Esophagus squamous epithelium (tissue), 5 donors: ENCODE data around the gene EXOC3L2. TPM values are rescaled to one million over a fixed set of nuclear protein-coding genes. Genes with fewer than 3 reads are reported as not detected.

ENCODE experiments used
- DNase-seq: peaks from one replicate; lab custom pipeline; 2025; lab: John Stamatoyannopoulos, UW
- H3K27ac ChIP-seq, 4 donors: fragments of 200-600 bp; sonication (generic); one replicate each; pipeline ENCODE4 v1.5.1; 2016 to 2019; ENCODE audit warnings: mild to moderate bottlenecking in 1 of 4
- H3K27me3 ChIP-seq, 4 donors: fragments of 200-600 bp; sonication (generic); 1 replicate in 3 of 4; 2 replicates in 1 of 4; pipeline versions ENCODE4 v1.5.1 to v1.6.0; 2017 to 2021; ENCODE audit warnings: antibody characterized with exemption in 1 of 4
- H3K36me3 ChIP-seq, 3 donors: fragments of 200-600 bp; sonication (generic); one replicate each; pipeline ENCODE4 v1.5.1; 2016 to 2019
- H3K4me1 ChIP-seq, 3 donors: fragments of 200-600 bp; sonication (generic); one replicate each; pipeline ENCODE4 v1.5.1; 2017 to 2019
- H3K4me3 ChIP-seq, 4 donors: fragments of 200-600 bp; sonication (generic); 1 replicate in 3 of 4; 2 replicates in 1 of 4; pipeline ENCODE4 v1.5.1; 2016 to 2019; ENCODE audit warnings: mild to moderate bottlenecking in 2 of 4, moderate library complexity in 1 of 4
- H3K9me3 ChIP-seq, 3 donors: fragments of 200-600 bp; sonication (generic); one replicate each; pipeline ENCODE4 v1.5.1; 2016 to 2019
- CTCF ChIP-seq, 6 experiments: fragments of 450-650 bp in 4 of 6; fragments of 200-600 bp in 2 of 6; sonication (generic) in 2 of 6; IDR thresholded peaks; one replicate each; pipeline ENCODE4 v1.5.1; 2016 to 2019; ENCODE audit warnings: antibody characterized with exemption in 6 of 6, mild to moderate bottlenecking in 4 of 6, moderate library complexity in 4 of 6
- POLR2A ChIP-seq, 4 donors: fragments of 450-650 bp; IDR thresholded peaks; one replicate each; pipeline ENCODE4 v1.6.1; 2017; ENCODE audit warnings: antibody characterized with exemption in 4 of 4, mild to moderate bottlenecking in 4 of 4, moderate library complexity in 3 of 4
- WGBS, 2 donors: methylation state at CpG; one replicate each; pipeline ENCODE4 v1.1.5; 2018; 5-methylcytosine and 5-hydroxymethylcytosine counted together
- intact Hi-C: fragments of 100-400 bp; cut with DNase I; formaldehyde crosslinking; loops from one replicate; pipeline ENCODE4 v1.15.0; 2022
- total RNA-seq, 4 donors: library from RNA; depleted of rRNA; stranded (reverse); fragments of >200 nt; gene quantifications; one replicate each; pipeline ENCODE4 v1.1.0, GENCODE V29; 2016
- donor health status: DM: yes; HTN: yes; CAD: no.

Gene EXOC3L2
- total RNA-seq, 4 donors from 2014 or later = 0.29 to 1.5 (median 0.80) TPM

DNA sequence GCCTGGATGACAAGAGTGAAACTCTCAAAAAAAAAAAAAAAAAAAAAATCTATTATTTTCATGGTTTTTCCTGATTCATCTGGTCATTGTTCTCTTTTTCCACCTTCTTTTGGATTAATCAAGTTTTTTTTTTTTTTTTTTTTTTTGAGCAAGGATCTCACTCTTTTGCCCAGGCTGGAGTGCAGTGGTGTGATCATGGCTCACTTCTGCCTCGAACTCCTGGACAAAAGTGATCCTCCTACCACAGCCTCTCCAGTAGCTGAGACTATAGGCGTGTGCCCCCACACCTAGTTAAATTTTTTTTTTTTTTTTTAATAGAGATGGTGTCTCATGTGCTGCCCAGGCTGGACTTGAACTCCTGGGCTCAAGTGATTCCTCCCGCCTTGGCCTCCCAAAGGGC is 38.9 kb downstream of the EXOC3L2 start:
- Histone ChIP-seq H3K27me3 (peaks cover 0 to 11% (median 0%) of the 10 kb centered on the region in 4 donors), H3K9me3 (no peaks in the 10 kb centered on the region), H3K27ac (no peak overlapping the region), H3K36me3 (no peaks in the 10 kb centered on the region), H3K4me1 (peaks cover 0 to 41% (median 11%) of the 10 kb centered on the region in 3 donors), H3K4me3 (no peak overlapping the region)
- WGBS, 2 donors = 92 to 95% methylated on average over 3 of the region's 3 CpGs
- intact Hi-C loops = no loop called here
- TF ChIP-seq CTCF (IDR thresholded peaks at IDR 0.05) (no peak), POLR2A (IDR thresholded peaks at IDR 0.05) (no peak)
- no peak for DNase-seq

DNA sequence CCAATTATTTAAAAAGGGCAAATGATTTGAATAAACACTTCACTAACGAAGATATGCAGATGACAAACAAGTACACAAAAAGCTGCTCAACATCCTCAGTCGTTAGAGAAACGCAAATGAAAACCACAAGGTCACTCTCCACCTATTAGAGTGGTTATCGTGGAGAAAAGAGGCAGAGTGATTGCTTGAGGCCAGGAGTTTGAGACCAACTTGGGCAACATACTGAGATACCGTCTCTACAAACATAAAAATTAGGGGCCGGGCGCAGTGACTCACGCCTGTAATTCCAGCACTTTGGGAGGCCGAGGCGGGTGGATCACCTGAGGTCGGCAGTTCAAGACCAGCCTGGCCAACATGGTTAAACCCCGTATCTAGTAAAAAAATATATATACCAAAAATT is 39.4 kb downstream of the EXOC3L2 start:
- Histone ChIP-seq H3K36me3 (no peaks in the 10 kb centered on the region), H3K27me3 (peaks cover 0 to 6% (median 0%) of the 10 kb centered on the region in 4 donors), H3K9me3 (no peaks in the 10 kb centered on the region), H3K27ac (no peak overlapping the region), H3K4me1 (peaks cover 0 to 40% (median 11%) of the 10 kb centered on the region in 3 donors), H3K4me3 (no peak overlapping the region)
- no peak for DNase-seq
- intact Hi-C loops = no loop called here
- WGBS, 2 donors = 78 to 81% methylated on average over 11 to 12 of the region's 12 CpGs
- no peak for TF ChIP-seq CTCF (IDR thresholded peaks at IDR 0.05)
- no peak for TF ChIP-seq POLR2A (IDR thresholded peaks at IDR 0.05)

DNA sequence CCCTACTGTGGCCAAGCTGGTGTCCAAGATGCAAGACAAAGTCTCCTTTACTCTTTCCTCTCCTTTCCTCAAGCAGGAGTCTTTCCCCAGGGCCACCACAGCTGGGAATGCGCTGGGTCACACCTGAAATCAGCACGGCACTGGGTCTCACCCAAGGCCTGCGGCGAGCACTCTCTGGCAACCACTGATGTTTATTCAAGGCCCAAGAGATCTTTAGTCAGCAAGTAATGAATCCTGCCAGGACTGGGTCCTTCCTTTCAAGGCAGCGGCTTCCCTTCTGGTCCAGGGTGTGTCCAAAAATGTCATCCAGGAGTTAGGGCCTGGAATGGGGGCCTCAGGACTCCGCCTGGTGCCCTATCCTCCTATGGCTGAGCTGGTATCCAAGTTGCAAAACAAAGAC is 42.6 kb downstream of the EXOC3L2 start:
- Histone ChIP-seq H3K4me3 (no peak overlapping the region), H3K4me1 (peaks cover 0 to 42% (median 11%) of the 10 kb centered on the region in 3 donors), H3K9me3 (no peaks in the 10 kb centered on the region), H3K36me3 (no peaks in the 10 kb centered on the region), H3K27ac (peak overlapping the region; percentile 56 to 66 (median 60)), H3K27me3 (no peaks in the 10 kb centered on the region)
- DNase-seq = no peak
- intact Hi-C loops = no loop called here
- no peak for TF ChIP-seq CTCF (IDR thresholded peaks at IDR 0.05)
- no peak for TF ChIP-seq POLR2A (IDR thresholded peaks at IDR 0.05)
- 17 to 60% methylated on average over 3 to 5 of the region's 6 CpGs for WGBS, 2 donors

DNA sequence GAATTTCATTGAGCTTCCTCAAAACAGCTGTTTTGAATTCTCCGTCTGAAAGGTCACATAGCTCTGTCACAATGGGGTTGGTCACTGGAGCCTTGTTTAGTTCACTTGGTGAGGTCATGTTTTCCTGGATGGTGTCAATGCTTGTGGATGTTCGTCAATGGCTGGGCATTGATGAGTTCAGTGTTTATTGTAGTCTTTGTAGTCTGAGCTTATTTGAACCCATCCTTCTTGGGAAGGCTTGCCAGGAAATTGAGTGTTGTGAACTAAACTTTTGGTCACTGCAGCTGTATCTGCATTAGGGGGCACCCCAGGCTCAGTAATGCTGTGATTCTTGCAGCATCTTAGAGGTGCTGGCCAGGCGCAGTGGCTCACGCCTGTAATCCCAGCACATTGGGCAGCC is 44.6 kb downstream of the EXOC3L2 start:
- no peaks in the 10 kb centered on the region for H3K9me3 ChIP-seq
- TF ChIP-seq POLR2A (IDR thresholded peaks at IDR 0.05) (no peak), CTCF (IDR thresholded peaks at IDR 0.05) (peak in 4 of 6 experiments; percentile 13 to 48 (median 22))
- peaks cover 0 to 42% (median 11%) of the 10 kb centered on the region in 3 donors for H3K4me1 ChIP-seq
- intact Hi-C loops = no loop called here
- H3K27me3 ChIP-seq = no peaks in the 10 kb centered on the region
- H3K36me3 ChIP-seq = no peaks in the 10 kb centered on the region
- DNase-seq = no peak
- H3K4me3 ChIP-seq = no peak overlapping the region
- 67 to 81% methylated on average over 2 to 4 of the region's 4 CpGs for WGBS, 2 donors
- H3K27ac ChIP-seq = no peak overlapping the region

- no peak overlapping the region for H3K27ac ChIP-seq
- no peak overlapping the region for H3K4me3 ChIP-seq
- no peaks in the 10 kb centered on the region for H3K36me3 ChIP-seq
- DNase-seq = no peak
- H3K9me3 ChIP-seq = no peaks in the 10 kb centered on the region
- intact Hi-C loops = no loop called here
- peaks cover 0 to 21% (median 0%) of the 10 kb centered on the region in 3 donors for H3K4me1 ChIP-seq
- WGBS, 2 donors = 66 to 70% methylated on average over 6 of the region's 6 CpGs
- TF ChIP-seq POLR2A (IDR thresholded peaks at IDR 0.05) (no peak), CTCF (IDR thresholded peaks at IDR 0.05) (no peak)
- no peaks in the 10 kb centered on the region for H3K27me3 ChIP-seq
Observed at GRCh38 chr19:45195764-45196163, 49.4 kb downstream of the EXOC3L2 start.
